Ramos (cell line): ENCODE measurements around the gene GMPR2.
"Not testable (repeated sequence)": the region's sequence is repeated elsewhere in the genome, so short reads cannot be mapped to it uniquely, and the experiment has no call there.

ENCODE experiments used
- in situ Hi-C: fragments of 300-500 bp; cut with MboI; formaldehyde crosslinking; loops from one replicate; pipeline ENCODE4 v1.14.3; 2022; ENCODE audit warnings: low sequenced_read_pairs; ENCODE audit not compliant: unreplicated experiment

GMPR2 gene

DNA sequence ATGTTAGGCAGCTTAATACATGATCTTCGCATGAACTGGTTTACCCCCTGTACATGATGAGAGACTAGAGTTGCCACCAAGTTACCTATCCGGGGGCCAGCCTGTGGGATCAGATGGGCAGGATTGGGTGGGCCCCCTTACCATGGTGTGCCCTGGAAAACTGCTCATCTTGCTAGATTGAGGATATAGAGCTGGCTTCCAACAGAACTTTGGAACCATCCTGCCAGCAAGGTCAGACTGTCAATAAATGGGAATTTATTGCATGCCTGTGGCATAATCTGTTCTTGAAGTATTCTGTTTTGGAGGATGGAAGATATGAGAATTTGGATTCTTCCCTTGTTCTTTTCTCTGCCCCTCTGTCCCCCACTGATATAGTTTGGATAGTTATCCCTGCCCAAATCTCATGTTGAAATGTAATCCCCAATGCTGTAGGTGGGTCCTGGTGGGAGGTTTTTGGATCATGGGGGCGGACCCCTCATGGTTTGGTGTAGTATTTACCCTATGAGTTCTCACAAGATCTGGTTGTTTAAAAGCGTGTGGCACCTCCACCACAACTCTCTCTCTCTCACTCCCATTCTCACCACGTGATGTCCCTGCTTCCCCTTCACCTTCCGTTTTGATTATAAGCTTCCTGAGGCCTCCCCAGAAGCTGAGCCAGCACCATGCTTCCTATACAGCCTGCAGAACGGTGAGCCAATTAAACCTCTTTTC is 33.8 kb upstream of the GMPR2 start:
- in situ Hi-C loops, result no loop called here

- in situ Hi-C loops, result not testable (repeated sequence)
Measured at GRCh38 chr14:24202538-24202937, 30.2 kb upstream of the GMPR2 start.

DNA sequence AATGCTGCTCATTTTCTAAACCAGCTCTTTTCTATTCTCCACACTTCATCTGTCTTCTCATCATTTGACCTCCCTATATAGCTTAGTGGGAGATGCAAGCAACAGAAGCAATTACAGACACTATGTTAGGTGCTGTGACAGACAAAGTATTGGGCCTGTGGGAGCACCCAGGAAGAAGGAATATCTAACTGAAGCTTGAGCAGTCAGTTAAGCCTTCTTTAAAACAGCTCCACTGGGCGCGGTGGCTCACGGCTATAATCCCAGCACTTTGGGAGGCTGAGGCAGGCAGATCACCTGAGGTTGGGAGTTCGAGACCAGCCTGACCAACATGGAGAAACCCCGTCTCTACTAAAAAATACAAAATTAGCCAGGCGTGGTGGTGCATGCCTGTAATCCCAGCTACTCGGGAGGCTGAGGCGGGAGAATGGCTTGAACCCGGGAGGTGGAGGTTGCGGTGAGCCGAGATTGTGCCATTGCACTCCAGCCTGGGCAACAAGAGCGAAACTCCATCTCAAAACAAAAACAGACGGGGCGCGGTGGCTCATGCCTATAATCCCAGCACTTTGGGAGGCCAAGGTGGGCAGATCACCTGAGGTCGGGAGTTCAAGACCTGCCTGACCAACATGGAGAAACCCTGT is 29.4 kb upstream of the GMPR2 start:
- in situ Hi-C loops, result not testable (repeated sequence)

- in situ Hi-C loops, result no loop called here
Measured at GRCh38 chr14:24204163-24205146, 28.3 kb upstream of the GMPR2 start.

GRCh38 chr14:24206260-24207103 is 26.2 kb upstream of the GMPR2 start:
- in situ Hi-C loops, result no loop called here

GRCh38 chr14:24207104-24207551 is 25.6 kb upstream of the GMPR2 start:
- in situ Hi-C loops, result no loop called here

DNA sequence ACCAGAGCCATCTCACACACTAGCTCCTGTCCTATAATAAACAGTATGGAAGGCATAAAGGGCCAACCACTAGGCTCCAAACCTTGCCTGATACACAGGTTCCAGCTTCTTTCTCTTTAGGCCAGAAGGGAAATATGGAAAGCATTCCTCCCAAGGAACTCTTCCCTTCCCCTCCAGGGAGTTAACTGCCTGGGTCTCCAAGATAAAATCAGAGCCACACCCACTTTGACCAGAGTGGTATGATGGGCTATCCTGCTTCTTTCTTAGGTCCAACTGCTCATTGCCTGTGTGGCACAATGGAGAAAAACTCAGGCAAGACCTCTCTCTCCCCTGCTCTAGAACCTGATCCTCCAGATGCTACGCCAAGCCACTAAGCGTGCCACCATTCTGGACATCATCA is 25.1 kb upstream of the GMPR2 start:
- in situ Hi-C loops, result no loop called here

GRCh38 chr14:24211311-24211710 is 21.4 kb upstream of the GMPR2 start:
- in situ Hi-C loops, result no loop called here

DNA sequence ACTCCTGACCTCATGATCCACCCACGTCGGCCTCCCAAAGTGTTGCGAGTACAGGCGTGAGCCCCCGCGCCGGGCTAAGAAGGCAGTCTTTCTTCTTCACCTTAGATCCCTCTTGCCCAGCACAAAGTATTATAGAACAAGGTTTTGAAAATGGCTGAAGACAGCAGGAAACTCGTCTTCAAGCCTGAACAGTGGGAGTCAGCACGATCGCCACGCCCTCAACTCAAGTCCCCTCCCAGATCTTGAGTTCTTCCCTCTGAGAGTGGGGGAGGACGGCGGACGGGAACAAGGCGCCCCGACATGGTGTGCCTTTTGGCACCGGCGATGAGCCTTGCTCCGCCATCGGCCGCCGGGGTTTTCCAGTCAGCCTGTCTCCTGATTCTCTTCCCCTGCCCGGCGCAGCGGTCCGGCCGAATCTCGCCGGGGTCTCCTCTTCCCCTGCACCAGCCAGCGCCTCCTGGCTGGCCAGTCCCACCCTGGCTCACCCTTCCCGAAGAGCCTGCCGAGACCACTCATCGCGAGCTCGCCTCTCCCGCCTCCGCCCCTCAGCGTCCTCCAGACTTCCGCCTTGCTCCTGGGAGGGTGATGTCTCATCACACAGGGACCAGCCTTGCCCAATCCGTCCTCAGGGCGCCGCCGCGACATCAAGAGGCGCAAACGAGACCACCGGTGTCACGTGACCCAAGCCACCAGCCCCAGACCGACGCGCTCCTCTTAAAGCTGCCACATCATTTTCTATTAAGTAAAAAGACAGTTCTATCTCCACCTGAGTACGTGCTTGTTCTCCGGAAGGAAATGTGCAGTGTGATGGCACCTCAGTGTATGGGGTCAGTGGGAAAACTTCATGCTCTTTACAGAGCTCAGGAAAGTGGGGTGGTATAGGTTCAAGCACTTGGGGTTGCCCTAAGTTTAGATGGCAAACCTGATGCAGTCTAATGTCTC is 19.5 kb upstream of the GMPR2 start, which contains the start of gene CHMP4A:
Gene CHMP4A, minus strand, starts transcription at position 565 of the 942 bp plus-strand sequence. Its CDS starts 49 bp downstream, at position 516.
- in situ Hi-C loops, result no loop called here

- in situ Hi-C loops, result no loop called here
Measured at GRCh38 chr14:24213866-24214662, 18.7 kb upstream of the GMPR2 start.

- in situ Hi-C loops, result no loop called here
Measured at GRCh38 chr14:24215495-24216344, 17.0 kb upstream of the GMPR2 start, which contains the start of gene MDP1. TSS of gene MDP1 (minus strand) at chr14:24216066. CDS start at chr14:24215955, 111 bp downstream.

GRCh38 chr14:24216345-24216699 is 16.4 kb upstream of the GMPR2 start:
- in situ Hi-C loops, result no loop called here

GRCh38 chr14:24216876-24217275 is 15.9 kb upstream of the GMPR2 start:
- in situ Hi-C loops, result not testable (repeated sequence)

DNA sequence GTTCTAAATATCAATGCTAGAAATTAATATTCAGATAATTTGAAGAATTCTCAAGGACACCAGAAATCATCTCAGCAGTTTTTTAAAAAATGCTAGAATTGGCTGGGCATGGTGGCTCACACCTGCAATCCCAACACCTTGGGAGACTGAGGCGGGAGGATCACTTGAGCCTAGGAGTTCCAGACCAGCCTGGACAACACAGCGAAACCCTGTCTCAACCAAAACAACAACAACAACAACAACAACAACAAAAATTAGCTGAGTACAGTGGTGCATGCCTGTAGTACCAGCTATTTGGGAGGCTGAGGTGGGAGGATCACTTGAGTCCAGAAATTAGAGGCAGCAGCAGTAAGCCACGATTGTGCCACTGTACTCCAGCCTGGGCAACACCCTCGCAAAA is 13.6 kb upstream of the GMPR2 start:
- in situ Hi-C loops, result no loop called here

DNA sequence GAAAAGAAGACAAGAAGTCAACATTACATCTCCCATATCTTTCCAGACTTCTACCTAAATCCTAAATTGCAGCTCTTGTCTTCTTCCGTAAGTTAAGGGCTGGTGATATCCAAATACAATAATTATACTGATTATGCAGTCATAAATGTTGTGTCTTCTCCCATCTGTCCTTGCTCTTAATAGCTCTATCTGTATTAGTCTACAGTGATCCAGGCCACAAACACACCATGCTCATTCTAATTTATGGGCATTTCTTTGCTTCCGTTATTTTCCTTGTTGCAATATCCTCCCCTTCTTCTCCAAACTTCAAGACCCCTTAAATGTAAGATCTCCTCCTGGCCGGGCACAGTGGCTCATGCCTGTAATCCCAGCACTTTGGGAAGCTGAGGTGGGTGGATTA is 13.2 kb upstream of the GMPR2 start:
- in situ Hi-C loops, result no loop called here

- in situ Hi-C loops, result not testable (repeated sequence)
Measured at GRCh38 chr14:24222987-24223386, 9.7 kb upstream of the GMPR2 start.

GRCh38 chr14:24224618-24225071 is 8.1 kb upstream of the GMPR2 start:
- in situ Hi-C loops, result no loop called here
